Gastrocnemius medialis (tissue), 4 donors: ENCODE results near the gene TFRC. TPM values are rescaled to one million over a fixed set of nuclear protein-coding genes. Genes with fewer than 3 reads are reported as not detected.
"Not testable (repeated sequence)": the region's sequence is repeated elsewhere in the genome, so short reads cannot be mapped to it uniquely, and the experiment has no call there.

Experiments used
- ATAC-seq, 2 donors: fragments of 150-250 bp; one replicate each; pipeline ENCODE4 v1.9.1; 2016
- DNase-seq, 2 donors: peaks; one replicate each; pipeline ENCODE4 v3.0.0-alpha.2; 2019
- H3K27ac ChIP-seq, 4 donors: fragments of 200-600 bp; sonication (generic); 1 replicate in 1 of 4; 2 replicates in 3 of 4; pipeline ENCODE4 v1.5.1; 2016 to 2018; ENCODE audit warnings: mild to moderate bottlenecking in 2 of 4, moderate library complexity in 1 of 4
- H3K27me3 ChIP-seq, 3 donors: fragments of 200-600 bp; sonication (generic) in 2 of 3; 1 replicate in 1 of 3; 2 replicates in 2 of 3; pipeline versions ENCODE4 v1.5.1 to v1.6.0; 2016 to 2019; ENCODE audit warnings: mild to moderate bottlenecking in 1 of 3, moderate library complexity in 1 of 3
- H3K36me3 ChIP-seq, 2 donors: fragments of 200-600 bp; sonication (generic) in 1 of 2; one replicate each; pipeline ENCODE4 v1.5.1; 2017 to 2018
- H3K4me1 ChIP-seq, 2 donors: fragments of 200-600 bp; sonication (generic) in 1 of 2; one replicate each; pipeline ENCODE4 v1.5.1; 2016 to 2017; ENCODE audit warnings: mild to moderate bottlenecking in 2 of 2
- H3K4me3 ChIP-seq, 4 donors: fragments of 200-600 bp; sonication (generic) in 3 of 4; 1 replicate in 1 of 4; 2 replicates in 3 of 4; pipeline ENCODE4 v1.5.1; 2016 to 2019; ENCODE audit warnings: mild to moderate bottlenecking in 2 of 4
- H3K9me3 ChIP-seq, 3 donors: fragments of 200-600 bp; sonication (generic) in 2 of 3; 1 replicate in 1 of 3; 2 replicates in 2 of 3; pipeline ENCODE4 v1.5.1; 2016 to 2019
- POLR2A ChIP-seq, 2 donors: fragments of 450-650 bp; IDR thresholded peaks; one replicate each; pipeline ENCODE4 v1.6.1; 2017; ENCODE audit warnings: antibody characterized with exemption in 2 of 2, mild to moderate bottlenecking in 2 of 2, moderate library complexity in 2 of 2
- in situ Hi-C, 4 donors: fragments of 200-750 bp; cut with MboI; loops; one replicate each; pipeline versions ENCODE4 v1.15.0 to v1.8.0; 2017; ENCODE audit warnings: low sequenced_read_pairs in 4 of 4
- intact Hi-C: fragments of 100-400 bp; cut with DNase I; formaldehyde crosslinking; loops from one replicate; pipeline ENCODE4 v1.15.1; 2023; ENCODE audit warnings: low total_unique reads
- total RNA-seq, 4 donors: library from RNA; depleted of rRNA; stranded (reverse); fragments of >200 nt; gene quantifications; one replicate each; pipeline versions ENCODE4 v1.1.0 to v1.2.3, GENCODE V29; 2016
- TF ChIP-seq, protein P1 (sequence below), 5 experiments: fragments of 450-650 bp in 3 of 5; fragments of 200-600 bp in 2 of 5; sonication (generic) in 2 of 5; IDR thresholded peaks in 4 of 5; conservative IDR thresholded peaks in 1 of 5; 1 replicate in 4 of 5; 2 replicates in 1 of 5; pipeline ENCODE4 v1.5.1; 2016 to 2019; ENCODE audit warnings: antibody characterized with exemption in 5 of 5, mild to moderate bottlenecking in 3 of 5, moderate library complexity in 3 of 5

Gene TFRC
- total RNA-seq, 4 donors from 2014 or later, result 23.1 to 162 (median 56.3) TPM

DNA sequence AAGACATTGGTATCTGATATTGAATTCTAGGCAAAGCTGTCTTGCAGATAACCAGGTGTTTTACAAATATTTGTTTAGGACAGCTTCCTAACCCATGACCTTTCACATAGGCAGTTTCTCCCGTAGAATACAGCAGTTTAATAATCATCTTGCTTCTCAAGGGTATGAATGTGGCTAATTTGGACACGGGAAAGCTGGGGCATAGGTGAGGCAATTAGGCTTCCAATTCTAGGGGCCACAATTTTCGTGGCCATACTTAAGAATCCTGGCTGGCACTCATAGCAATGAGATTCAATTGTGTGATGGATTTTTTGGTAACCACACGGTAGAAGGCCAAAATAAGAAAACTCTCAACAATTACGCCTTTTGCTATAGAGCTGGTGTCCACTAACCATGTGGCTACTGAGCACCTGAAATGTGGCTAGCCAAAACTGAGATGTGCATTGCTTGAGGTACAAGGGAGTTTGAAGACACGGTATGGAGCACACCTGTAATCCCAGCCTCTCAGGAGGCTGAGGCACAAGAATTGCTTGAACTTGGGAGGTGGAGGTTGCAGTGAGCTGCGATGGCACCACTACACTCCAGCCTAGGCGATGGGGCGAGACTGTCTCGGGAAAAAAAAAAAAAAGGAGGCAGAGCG, 34.4 kb downstream of the TFRC start:
- in situ Hi-C loops, result no loop called here
- Histone ChIP-seq H3K4me1 (no peaks in the 10 kb centered on the region), H3K4me3 (no peak overlapping the region), H3K9me3 (no peaks in the 10 kb centered on the region), H3K27me3 (no peaks in the 10 kb centered on the region), H3K36me3 (peaks cover 0 to 37% of the 10 kb centered on the region in 2 donors), H3K27ac (no peak overlapping the region)
- intact Hi-C loops, result no loop called here
- DNase-seq (no peak), ATAC-seq (no peak)
- TF ChIP-seq, protein P1, sequence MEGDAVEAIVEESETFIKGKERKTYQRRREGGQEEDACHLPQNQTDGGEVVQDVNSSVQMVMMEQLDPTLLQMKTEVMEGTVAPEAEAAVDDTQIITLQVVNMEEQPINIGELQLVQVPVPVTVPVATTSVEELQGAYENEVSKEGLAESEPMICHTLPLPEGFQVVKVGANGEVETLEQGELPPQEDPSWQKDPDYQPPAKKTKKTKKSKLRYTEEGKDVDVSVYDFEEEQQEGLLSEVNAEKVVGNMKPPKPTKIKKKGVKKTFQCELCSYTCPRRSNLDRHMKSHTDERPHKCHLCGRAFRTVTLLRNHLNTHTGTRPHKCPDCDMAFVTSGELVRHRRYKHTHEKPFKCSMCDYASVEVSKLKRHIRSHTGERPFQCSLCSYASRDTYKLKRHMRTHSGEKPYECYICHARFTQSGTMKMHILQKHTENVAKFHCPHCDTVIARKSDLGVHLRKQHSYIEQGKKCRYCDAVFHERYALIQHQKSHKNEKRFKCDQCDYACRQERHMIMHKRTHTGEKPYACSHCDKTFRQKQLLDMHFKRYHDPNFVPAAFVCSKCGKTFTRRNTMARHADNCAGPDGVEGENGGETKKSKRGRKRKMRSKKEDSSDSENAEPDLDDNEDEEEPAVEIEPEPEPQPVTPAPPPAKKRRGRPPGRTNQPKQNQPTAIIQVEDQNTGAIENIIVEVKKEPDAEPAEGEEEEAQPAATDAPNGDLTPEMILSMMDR (IDR thresholded peaks at IDR 0.05 in 4 of 5, conservative IDR thresholded peaks at IDR 0.05 in 1 of 5), result no peak
- TF ChIP-seq POLR2A (IDR thresholded peaks at IDR 0.05), result no peak

DNA sequence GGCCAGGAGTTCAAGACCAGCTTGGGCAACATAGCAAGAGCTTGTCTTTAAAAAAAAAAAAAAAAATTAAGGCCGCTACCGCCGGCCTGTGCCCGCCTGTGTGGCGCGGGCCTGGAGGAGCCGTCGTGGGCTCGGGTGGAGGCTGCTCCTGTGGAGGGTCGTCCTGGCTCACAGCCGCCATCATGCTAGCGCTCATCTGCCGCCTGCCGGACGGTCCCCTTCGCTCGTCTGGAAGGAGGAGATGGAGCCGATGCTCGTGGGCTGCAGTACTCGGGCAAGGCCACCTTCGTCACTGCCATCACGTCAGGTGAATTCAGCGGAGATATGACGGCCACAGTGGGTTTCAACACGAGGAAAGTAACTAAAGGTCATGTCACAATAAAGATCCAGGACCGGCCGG, 37.4 kb downstream of the TFRC start:
- DNase-seq (no peak), ATAC-seq (no peak)
- intact Hi-C loops (no loop called here), in situ Hi-C loops (no loop called here)
- H3K4me1 ChIP-seq, result no peaks in the 10 kb centered on the region
- H3K36me3 ChIP-seq, result peaks cover 0 to 7% of the 10 kb centered on the region in 2 donors
- no peaks in the 10 kb centered on the region for H3K27me3 ChIP-seq
- H3K27ac ChIP-seq, result no peak overlapping the region
- no peak overlapping the region for H3K4me3 ChIP-seq
- TF ChIP-seq, protein P1 (IDR thresholded peaks at IDR 0.05 in 4 of 5, conservative IDR thresholded peaks at IDR 0.05 in 1 of 5), result no peak
- TF ChIP-seq POLR2A (IDR thresholded peaks at IDR 0.05), result no peak
- no peaks in the 10 kb centered on the region for H3K9me3 ChIP-seq

DNA sequence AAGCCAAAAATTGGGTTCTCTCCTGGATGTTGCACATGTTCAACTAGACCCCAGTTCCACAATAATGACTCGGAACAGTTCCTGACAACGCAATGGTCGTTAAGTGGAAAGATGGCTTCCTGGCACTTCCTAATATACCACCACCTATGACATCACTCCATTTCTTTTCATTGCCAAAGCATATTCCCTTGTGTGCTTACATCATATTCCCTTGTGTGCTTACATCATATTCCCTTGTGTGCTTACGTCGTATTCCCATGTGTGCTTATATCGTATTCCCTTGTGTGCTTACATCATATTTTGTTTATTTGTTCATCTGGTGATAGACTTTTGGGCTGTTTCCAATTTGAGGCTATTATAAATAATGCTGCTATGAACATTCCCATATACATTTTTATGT, 39.2 kb downstream of the TFRC start:
- Histone ChIP-seq H3K4me1 (no peaks in the 10 kb centered on the region), H3K9me3 (no peaks in the 10 kb centered on the region), H3K4me3 (no peak overlapping the region), H3K27me3 (no peaks in the 10 kb centered on the region), H3K36me3 (no peaks in the 10 kb centered on the region), H3K27ac (no peak overlapping the region)
- ATAC-seq, result no peak
- in situ Hi-C loops (no loop called here), intact Hi-C loops (no loop called here)
- TF ChIP-seq POLR2A (IDR thresholded peaks at IDR 0.05), result no peak
- TF ChIP-seq, protein P1 (IDR thresholded peaks at IDR 0.05 in 4 of 5, conservative IDR thresholded peaks at IDR 0.05 in 1 of 5), result no peak
- DNase-seq, result no peak

DNA sequence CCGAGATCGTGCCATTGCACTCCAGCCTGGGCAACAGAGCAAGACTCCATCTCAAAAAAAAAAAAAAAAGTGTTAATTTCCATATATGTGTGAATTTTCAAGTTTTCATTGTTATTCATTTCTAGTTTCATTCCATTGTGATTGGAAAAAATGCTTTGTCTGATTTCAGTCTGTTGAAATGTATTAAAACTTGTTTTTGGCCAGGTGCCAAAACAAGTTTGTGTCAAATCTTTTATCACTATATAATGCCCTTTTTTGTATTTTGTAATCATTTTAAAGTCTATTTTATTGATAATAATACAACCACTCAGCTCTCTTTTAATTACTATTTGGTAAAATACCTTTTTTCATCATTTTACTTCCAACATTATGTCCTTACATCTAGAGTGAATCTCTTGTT, 42.5 kb downstream of the TFRC start:
- no peak overlapping the region for H3K27ac ChIP-seq
- ATAC-seq (no peak), DNase-seq (no peak)
- in situ Hi-C loops, result no loop called here
- H3K4me3 ChIP-seq, result no peak overlapping the region
- no peaks in the 10 kb centered on the region for H3K9me3 ChIP-seq
- intact Hi-C loops, result no loop called here
- no peaks in the 10 kb centered on the region for H3K27me3 ChIP-seq
- TF ChIP-seq POLR2A (IDR thresholded peaks at IDR 0.05), result no peak
- TF ChIP-seq, protein P1 (IDR thresholded peaks at IDR 0.05 in 4 of 5, conservative IDR thresholded peaks at IDR 0.05 in 1 of 5), result no peak
- no peaks in the 10 kb centered on the region for H3K4me1 ChIP-seq
- H3K36me3 ChIP-seq, result no peaks in the 10 kb centered on the region

DNA sequence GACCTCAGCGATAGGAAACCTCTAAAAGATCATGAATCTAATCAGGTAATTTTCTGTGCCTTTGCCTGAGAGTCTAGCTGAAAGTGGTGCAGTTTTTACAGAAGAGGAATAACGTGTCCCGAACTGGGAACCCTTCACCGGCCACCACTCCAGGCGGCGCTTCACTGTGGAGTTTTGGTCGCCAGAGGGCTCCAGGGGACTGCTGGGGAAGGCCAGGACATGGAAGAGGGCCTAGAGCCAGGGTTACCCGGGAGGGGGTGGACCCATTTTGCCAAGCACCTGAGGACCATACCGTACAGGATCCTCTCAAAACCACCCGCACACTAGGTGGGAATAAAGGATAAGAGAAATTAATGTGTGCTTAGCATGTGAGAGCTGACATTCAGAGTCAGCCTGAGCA, 55.8 kb downstream of the TFRC start:
- H3K27me3 ChIP-seq, H3K4me3 ChIP-seq, H3K36me3 ChIP-seq, H3K4me1 ChIP-seq, H3K9me3 ChIP-seq, H3K27ac ChIP-seq, DNase-seq, in situ Hi-C loops: not testable (repeated sequence)
- ATAC-seq, result peak in 1 of 2 donors; percentile 56
- TF ChIP-seq, protein P1 (IDR thresholded peaks at IDR 0.05 in 4 of 5, conservative IDR thresholded peaks at IDR 0.05 in 1 of 5), result peak in 1 of 5 experiments; percentile 10
- intact Hi-C loops, result loop anchor here (1.0 kb wide), 1 partner anchor 170 kb away; no protein-coding TSS in a partner anchor
